ENCODE results near the gene GPR25. TPM values are rescaled to one million over a fixed set of nuclear protein-coding genes. Genes with fewer than 3 reads are reported as not detected.

The GPR25 gene
- total and polyA plus RNA-seq, 2 experiments from 2014 or later, result 0.12 TPM; not detected in 1

- no peaks in the 10 kb centered on the region for H3K9me3 ChIP-seq (ENCODE audit: low read depth)
- H3K4me1 ChIP-seq (ENCODE audit: low read depth), result no peaks in the 10 kb centered on the region
- no peak overlapping the region for H3K4me3 ChIP-seq
- peak overlapping the region; percentile 50 for H3K27ac ChIP-seq
- DNase-seq (ENCODE audit: low read depth in 1 of 2, low spot score in 1 of 2), result peak in 1 of 2 donors; percentile 86
- TF ChIP-seq, protein P1, sequence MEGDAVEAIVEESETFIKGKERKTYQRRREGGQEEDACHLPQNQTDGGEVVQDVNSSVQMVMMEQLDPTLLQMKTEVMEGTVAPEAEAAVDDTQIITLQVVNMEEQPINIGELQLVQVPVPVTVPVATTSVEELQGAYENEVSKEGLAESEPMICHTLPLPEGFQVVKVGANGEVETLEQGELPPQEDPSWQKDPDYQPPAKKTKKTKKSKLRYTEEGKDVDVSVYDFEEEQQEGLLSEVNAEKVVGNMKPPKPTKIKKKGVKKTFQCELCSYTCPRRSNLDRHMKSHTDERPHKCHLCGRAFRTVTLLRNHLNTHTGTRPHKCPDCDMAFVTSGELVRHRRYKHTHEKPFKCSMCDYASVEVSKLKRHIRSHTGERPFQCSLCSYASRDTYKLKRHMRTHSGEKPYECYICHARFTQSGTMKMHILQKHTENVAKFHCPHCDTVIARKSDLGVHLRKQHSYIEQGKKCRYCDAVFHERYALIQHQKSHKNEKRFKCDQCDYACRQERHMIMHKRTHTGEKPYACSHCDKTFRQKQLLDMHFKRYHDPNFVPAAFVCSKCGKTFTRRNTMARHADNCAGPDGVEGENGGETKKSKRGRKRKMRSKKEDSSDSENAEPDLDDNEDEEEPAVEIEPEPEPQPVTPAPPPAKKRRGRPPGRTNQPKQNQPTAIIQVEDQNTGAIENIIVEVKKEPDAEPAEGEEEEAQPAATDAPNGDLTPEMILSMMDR (IDR thresholded peaks at IDR 0.05; ENCODE audit: low read depth, low read length), result no peak
- no peaks in the 10 kb centered on the region for H3K27me3 ChIP-seq
- H3K36me3 ChIP-seq, result peaks cover 57% of the 10 kb centered on the region
Observed at GRCh38 chr1:200856716-200857357, 15.9 kb upstream of the GPR25 start.

DNA sequence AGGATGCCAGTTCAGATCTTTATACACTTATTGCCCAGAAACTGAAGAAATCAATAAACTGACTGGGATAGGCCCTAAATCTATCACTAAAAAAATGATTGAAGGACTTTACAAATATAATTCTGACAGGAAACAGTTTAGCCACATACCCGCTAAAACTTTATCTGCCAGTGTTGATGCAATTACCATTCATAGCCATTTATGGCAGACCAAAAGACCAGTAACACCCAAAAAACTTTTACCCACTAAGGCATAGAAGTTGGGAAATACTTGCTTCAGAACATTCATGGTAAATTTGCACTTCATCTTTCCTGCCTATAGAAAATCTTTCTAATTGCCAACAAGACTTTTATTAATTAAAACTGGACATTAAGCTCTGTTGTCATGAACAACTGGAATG lies 15.0 kb upstream of the GPR25 start:
- TF ChIP-seq, protein P1 (IDR thresholded peaks at IDR 0.05; ENCODE audit: low read depth, low read length), result no peak
- Histone ChIP-seq H3K27ac (no peak overlapping the region), H3K36me3 (peaks cover 59% of the 10 kb centered on the region)

DNA sequence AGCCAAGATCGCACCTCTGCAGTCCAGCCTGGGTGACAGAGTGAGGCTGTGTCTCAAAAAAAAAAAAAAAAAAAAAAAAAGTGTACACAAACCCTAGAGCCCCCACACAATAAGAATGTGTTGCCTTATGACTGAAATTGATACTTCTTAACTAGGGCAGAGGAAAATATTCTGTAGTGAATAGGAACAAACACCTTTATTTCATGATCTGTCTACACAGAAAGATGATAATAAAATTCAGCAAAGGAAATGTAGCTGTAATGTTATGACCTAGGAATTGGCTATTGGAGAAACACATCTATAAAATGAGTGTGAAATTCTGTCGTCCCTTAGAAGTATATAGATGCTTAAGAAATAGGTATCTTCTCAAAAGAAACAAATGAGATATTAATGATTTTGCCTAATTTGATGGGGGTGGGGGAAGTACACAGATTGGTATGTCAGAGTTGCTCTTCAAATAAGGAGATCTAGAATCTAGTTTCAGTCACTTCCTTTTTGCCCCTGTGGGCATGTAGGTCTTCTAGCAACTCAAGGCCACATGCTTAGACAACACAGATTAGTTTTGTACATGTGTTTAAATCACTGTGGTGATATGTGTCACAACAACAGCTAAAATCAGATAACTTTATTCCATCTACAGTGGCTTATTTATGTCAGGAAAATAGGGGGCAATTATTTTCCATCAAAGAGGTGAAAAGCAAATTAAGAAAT lies 10.7 kb upstream of the GPR25 start:
- no peak overlapping the region for H3K4me3 ChIP-seq
- H3K27ac ChIP-seq, result no peak overlapping the region
- peaks cover 31% of the 10 kb centered on the region for H3K36me3 ChIP-seq
- TF ChIP-seq, protein P1 (IDR thresholded peaks at IDR 0.05; ENCODE audit: low read depth, low read length), result no peak
- no peaks in the 10 kb centered on the region for H3K27me3 ChIP-seq
- H3K4me1 ChIP-seq (ENCODE audit: low read depth), result no peaks in the 10 kb centered on the region
- DNase-seq (ENCODE audit: low read depth in 1 of 2, low spot score in 1 of 2), result no peak
- no peaks in the 10 kb centered on the region for H3K9me3 ChIP-seq (ENCODE audit: low read depth)

More for the DNA sequence above, 15.0 kb upstream of the GPR25 start:
- Histone ChIP-seq H3K27me3 (no peaks in the 10 kb centered on the region), H3K4me3 (no peak overlapping the region), H3K9me3 (ENCODE audit: low read depth) (no peaks in the 10 kb centered on the region), H3K4me1 (ENCODE audit: low read depth) (no peaks in the 10 kb centered on the region)
- DNase-seq (ENCODE audit: low read depth in 1 of 2, low spot score in 1 of 2), result peak in 1 of 2 donors; percentile 50

DNA sequence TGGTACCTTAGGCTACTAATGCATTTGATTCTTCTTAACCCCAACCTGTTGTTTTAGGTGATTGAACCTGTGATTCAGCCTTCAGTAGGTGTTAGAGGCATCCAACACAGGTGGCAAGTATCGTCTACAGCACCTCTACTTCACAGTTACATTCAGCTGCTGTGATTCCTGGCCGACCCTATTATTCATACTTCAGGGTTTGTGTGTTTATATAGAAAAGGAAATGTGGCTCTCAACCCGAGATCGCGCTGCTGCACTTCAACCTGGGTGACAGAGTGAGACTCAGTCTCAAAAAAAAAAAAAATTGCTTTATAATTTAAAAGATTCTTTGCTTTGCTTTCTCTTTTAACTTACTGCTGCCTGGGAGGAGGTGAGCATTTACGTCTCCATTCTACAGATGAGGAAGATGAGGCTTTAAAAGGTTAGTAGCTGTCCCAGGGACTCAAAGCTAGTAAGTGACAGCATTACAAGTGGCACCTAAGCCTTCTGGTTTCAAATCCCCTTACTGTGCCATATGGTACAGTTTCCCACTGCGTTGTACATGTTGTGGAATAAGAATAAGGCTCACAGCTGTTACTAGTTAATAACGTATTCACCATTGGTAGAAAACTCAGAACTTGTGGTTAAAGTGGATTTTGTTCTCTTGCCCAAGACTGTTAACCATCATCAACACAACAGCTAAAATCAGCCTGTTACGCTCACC lies 9.9 kb upstream of the GPR25 start:
- DNase-seq (ENCODE audit: low read depth in 1 of 2, low spot score in 1 of 2), result no peak
- no peaks in the 10 kb centered on the region for H3K27me3 ChIP-seq
- no peaks in the 10 kb centered on the region for H3K4me1 ChIP-seq (ENCODE audit: low read depth)
- peaks cover 23% of the 10 kb centered on the region for H3K36me3 ChIP-seq
- no peaks in the 10 kb centered on the region for H3K9me3 ChIP-seq (ENCODE audit: low read depth)
- TF ChIP-seq, protein P1 (IDR thresholded peaks at IDR 0.05; ENCODE audit: low read depth, low read length), result no peak
- no peak overlapping the region for H3K27ac ChIP-seq
- no peak overlapping the region for H3K4me3 ChIP-seq

- H3K27me3 ChIP-seq, result no peaks in the 10 kb centered on the region
- no peak overlapping the region for H3K4me3 ChIP-seq
- no peak for DNase-seq (ENCODE audit: low read depth in 1 of 2, low spot score in 1 of 2)
- TF ChIP-seq, protein P1 (IDR thresholded peaks at IDR 0.05; ENCODE audit: low read depth, low read length), result no peak
- no peaks in the 10 kb centered on the region for H3K4me1 ChIP-seq (ENCODE audit: low read depth)
- H3K36me3 ChIP-seq, result peaks cover 12% of the 10 kb centered on the region
- H3K9me3 ChIP-seq (ENCODE audit: low read depth), result no peaks in the 10 kb centered on the region
- H3K27ac ChIP-seq, result no peak overlapping the region
Observed at GRCh38 chr1:200866116-200866515, 6.7 kb upstream of the GPR25 start.
